ENCODE data around the gene TRERF1. TPM values are rescaled to one million over a fixed set of nuclear protein-coding genes. Genes with fewer than 3 reads are reported as not detected.

TRERF1 gene
- total and polyA plus RNA-seq, 2 of the 8 experiments (the other 6 are each of a cell fraction or from before 2014, with no cell fraction given): 10.8 to 21.5 TPM

- Histone ChIP-seq H4K5ac (ENCODE audit: insufficient read length, low read depth, low read length) (no peak overlapping the region), H3K9ac (replicated peaks in 1 of 4; ENCODE audit: extremely low read depth in 1 of 4, low read depth in 3 of 4, low read length in 3 of 4) (no peak overlapping the region), H2BK15ac (ENCODE audit: low read length) (no peak overlapping the region), H4K20me1 (replicated peaks in 1 of 2; ENCODE audit: control insufficient read depth in 1 of 2, insufficient read depth in 2 of 2, low read length in 2 of 2) (no peaks in the 10 kb centered on the region), H4K91ac (replicated peaks; ENCODE audit: insufficient read length, low read length) (no peak overlapping the region), H3K23ac (ENCODE audit: insufficient read length) (no peak overlapping the region), H3K79me1 (ENCODE audit: low read depth, low read length) (0 out of 2 replicates have a peak, but pooled peaks cover 4% of the 10 kb centered on the region), H3K36me3 (ENCODE audit: control insufficient read depth in 2 of 4, insufficient read depth in 4 of 4, low read length in 3 of 4) (no peaks in the 10 kb centered on the region; a peak in 1 of 8 replicates), H3K14ac (ENCODE audit: insufficient read length) (no peak overlapping the region), H3K56ac (replicated peaks; ENCODE audit: insufficient read length, low read depth, low read length) (no peak overlapping the region), H2BK12ac (ENCODE audit: low read depth, low read length) (no peak overlapping the region), H4K8ac (ENCODE audit: extremely low read depth, insufficient read depth, low read length) (no peak overlapping the region), H3K18ac (ENCODE audit: extremely low read depth, low read length) (no peak overlapping the region), H2AK5ac (ENCODE audit: low read depth, low read length) (no peak overlapping the region), H2BK20ac (ENCODE audit: low read length) (no peak overlapping the region), H3K23me2 (ENCODE audit: low read depth, low read length) (no peaks in the 10 kb centered on the region), H2BK5ac (ENCODE audit: low read depth, low read length) (no peak overlapping the region), H3K4me3 (ENCODE audit: extremely low read depth in 1 of 4, insufficient read depth in 2 of 4, low read depth in 3 of 4, low read length in 4 of 4) (no peak overlapping the region), H3K27ac (ENCODE audit: low read depth, low read length) (no peak overlapping the region), H2AFZ (ENCODE audit: low read length) (no peak overlapping the region), H3K79me2 (ENCODE audit: control insufficient read depth in 1 of 2, insufficient read depth in 2 of 2, low read length in 2 of 2) (no peaks in the 10 kb centered on the region; a peak in 1 of 4 replicates), H3K4me2 (ENCODE audit: insufficient read depth in 1 of 2, low read depth in 2 of 2, low read length in 2 of 2) (no peak overlapping the region), H3K9me3 (ENCODE audit: insufficient read depth in 2 of 2, low read depth in 1 of 2, low read length in 1 of 2) (no peaks in the 10 kb centered on the region), H3K4me1 (replicated peaks in 1 of 4; ENCODE audit: control insufficient read depth in 3 of 4, insufficient read depth in 4 of 4, low read length in 3 of 4) (no peaks in the 10 kb centered on the region; a peak in 1 of 7 replicates), H2BK120ac (replicated peaks; ENCODE audit: low read depth, low read length) (no peak overlapping the region), H3K27me3 (replicated peaks in 1 of 4; ENCODE audit: control insufficient read depth in 3 of 4, extremely low read depth in 1 of 4, insufficient read depth in 3 of 4, low read length in 3 of 4) (no peaks in the 10 kb centered on the region), H3K4ac (replicated peaks; ENCODE audit: insufficient read length, low read depth, low read length) (no peak overlapping the region)
- no peak for TF ChIP-seq POLR2A (IDR thresholded peaks at IDR 0.05; ENCODE audit: control extremely low read depth in 1 of 2, low read depth in 2 of 2, low read length in 2 of 2)
- TF ChIP-seq GABPA (IDR thresholded peaks at IDR 0.05; ENCODE audit: borderline replicate concordance, insufficient read depth, low read length): no peak
- TF ChIP-seq NRF1 (IDR thresholded peaks at IDR 0.05; ENCODE audit: low read depth, low read length): no peak
- TF ChIP-seq GTF2F1 (IDR thresholded peaks at IDR 0.05; ENCODE audit: borderline replicate concordance, low read depth, low read length): no peak
- TF ChIP-seq SIN3A (conservative IDR thresholded peaks at IDR 0.05 in 1 of 2, IDR thresholded peaks at IDR 0.05 in 1 of 2; ENCODE audit: low read depth in 1 of 2, low read length in 2 of 2): no peak
- CTCF ChIA-PET (ENCODE audit: partially characterized antibody): interaction anchor here (0.8 to 1.6 kb wide), 4 partner anchors 7 to 195 kb away, joined by 3 to 4 read pairs (median 3); no protein-coding TSS in a partner anchor
- DNase-seq (ENCODE audit: low read depth in 1 of 2, low spot score in 2 of 2): no peak
- WGBS, 2 experiments (ENCODE audit: extremely low coverage in 1 of 2, insufficient coverage in 1 of 2, insufficient read length in 1 of 2, insufficient replicate concordance in 2 of 2, low coverage in 1 of 2, low lambda C conversion rate in 2 of 2, missing lambda C conversion rate in 1 of 2): 97% methylated on average over 12 of the region's 12 CpGs; no CpG with 5 or more reads in 1 of the 2 experiments
- FAIRE-seq: no peak
- POLR2A ChIA-PET (ENCODE audit: partially characterized antibody): interaction anchor here (0.6 to 1.5 kb wide), 2 partner anchors 14 to 232 kb away, joined by 3 to 4 read pairs; no protein-coding TSS in a partner anchor
Observed at GRCh38 chr6:42352856-42353564, 98.7 kb downstream of the TRERF1 start.

Measured in H1 (cell line).